GM10847 (cell line): ENCODE results near the gene BAD.

ENCODE experiments used
- POLR2A ChIP-seq: IDR thresholded peaks from 2 replicates; pipeline ENCODE4 v1.6.1; 2011; ENCODE audit not compliant: insufficient read length; ENCODE audit errors: extremely low read depth

Gene BAD

DNA sequence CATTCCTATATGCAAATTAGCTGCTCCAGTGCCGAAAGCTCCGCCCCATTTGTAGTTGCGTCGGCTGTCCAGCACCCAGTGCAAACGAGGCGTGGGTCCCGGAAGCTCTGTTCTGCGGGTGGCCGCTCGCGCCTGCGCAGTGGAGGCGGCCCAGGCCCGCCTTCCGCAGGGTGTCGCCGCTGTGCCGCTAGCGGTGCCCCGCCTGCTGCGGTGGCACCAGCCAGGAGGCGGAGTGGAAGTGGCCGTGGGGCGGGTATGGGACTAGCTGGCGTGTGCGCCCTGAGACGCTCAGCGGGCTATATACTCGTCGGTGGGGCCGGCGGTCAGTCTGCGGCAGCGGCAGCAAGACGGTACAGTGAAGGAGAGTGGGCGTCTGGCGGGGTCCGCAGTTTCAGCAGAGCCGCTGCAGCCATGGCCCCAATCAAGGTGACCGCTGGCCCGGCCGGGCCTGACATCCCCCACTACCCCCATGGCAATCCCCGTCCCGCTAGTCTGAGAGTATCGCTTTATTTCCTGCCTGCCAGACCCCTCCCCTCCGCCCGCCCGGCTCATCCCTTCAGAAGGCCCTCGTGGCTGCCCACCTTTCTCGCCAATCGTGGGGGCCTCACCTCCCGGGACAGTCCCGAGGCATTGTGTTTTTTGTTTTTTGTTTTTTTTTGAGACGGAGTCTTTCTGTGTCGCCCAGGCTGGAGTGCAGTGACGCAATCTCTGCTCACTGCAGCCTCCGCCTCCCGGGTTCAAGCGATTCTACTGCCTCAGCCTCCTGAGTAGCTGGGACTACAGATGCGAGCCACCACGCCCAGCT, 33.7 kb upstream of the BAD start, which contains the start of gene PRDX5:
TSS of gene PRDX5 (plus strand) at position 161 of the 805 bp plus-strand sequence. CDS start at position 256, 95 bp downstream.
- peak; percentile 76 for TF ChIP-seq POLR2A

DNA sequence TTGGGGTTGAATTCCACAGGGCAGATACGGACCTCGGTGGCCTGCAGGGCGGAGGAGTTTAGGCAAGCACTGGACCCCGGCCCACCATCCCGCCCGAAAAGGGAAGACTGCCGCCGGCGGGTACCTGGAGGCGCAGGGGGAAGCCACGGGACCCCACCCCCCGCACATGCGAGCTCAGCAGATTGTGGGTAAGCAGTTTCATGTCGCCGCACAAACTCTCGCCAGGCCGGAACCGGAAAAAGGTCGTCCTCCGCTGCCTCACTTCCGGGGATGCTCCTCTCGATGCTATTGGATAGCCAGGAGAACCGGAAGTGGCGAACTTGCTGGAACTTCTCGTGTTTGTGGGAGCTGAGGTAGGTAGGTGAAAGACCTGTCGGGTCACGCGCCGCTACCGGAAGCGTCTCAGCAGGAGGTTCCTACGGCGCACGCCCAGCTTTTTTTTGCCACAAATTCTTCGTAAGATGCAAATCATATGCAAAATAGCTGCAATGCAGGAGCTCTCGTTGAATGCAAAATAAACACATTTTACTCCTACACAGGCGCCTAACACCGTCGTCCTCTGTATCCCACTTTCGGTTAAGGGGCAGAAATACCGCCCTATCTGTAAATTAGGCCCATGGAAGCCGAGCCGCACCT, 33.0 kb upstream of the BAD start, which contains the start of gene TRMT112:
TSS of gene TRMT112 (minus strand) at position 235 of the 636 bp plus-strand sequence. CDS start at position 202, 33 bp downstream.
- TF ChIP-seq POLR2A, result peak; percentile 81

DNA sequence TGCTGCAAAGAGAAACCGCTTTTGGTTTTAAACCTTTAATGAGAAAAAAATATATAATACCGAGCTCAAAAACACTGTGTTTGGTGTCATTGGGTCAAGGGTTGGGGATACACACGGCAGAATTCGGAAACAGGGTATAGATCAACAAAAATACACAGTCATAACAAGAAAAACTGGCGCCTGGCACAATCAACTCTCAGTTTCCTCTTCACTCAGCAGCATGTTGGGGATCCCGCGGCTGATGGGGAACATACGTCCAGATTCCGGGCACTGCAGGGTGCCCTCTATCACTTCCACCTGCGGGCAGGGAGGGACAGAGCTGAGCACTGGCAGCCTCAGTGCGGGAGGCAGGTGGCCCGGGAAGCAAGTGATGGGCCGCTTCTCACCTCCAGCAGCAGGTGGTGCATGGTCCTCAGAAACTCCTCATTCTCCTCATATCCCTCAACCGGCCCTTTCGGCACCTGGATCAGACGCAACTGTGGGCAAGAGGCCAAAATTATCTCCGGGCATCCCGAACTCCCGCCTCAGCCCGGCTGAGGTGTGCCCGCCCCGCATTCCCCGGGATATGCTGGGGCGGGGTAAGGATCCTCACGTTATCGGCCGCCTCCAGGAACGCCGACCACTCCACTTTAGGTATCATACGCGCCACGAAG, 32.3 kb upstream of the BAD start:
- TF ChIP-seq POLR2A, result no peak

DNA sequence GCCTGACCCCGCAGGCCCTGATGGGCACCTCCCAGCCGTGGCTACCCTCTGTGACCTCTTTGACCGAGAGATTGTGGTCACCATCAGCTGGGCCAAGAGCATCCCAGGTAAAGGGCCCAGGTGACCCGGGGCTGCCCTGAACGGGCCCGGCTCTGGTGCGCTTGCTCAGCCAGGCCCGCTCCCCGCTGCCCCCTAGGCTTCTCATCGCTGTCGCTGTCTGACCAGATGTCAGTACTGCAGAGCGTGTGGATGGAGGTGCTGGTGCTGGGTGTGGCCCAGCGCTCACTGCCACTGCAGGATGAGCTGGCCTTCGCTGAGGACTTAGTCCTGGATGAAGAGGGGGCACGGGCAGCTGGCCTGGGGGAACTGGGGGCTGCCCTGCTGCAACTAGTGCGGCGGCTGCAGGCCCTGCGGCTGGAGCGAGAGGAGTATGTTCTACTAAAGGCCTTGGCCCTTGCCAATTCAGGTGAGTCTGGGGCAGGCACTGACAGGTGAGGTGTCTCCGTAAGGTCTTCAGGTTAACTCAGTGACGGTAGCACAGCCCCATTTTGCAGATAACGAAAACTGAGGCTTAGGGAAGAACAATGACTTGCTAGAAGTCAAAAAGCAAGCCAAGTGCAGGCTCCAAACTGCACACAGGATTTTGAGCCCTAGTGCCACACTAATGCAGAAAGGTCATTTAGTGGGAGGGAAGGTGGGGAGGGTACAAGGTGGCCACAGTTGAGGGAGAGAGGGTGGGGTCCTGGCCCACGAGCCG, 30.5 kb upstream of the BAD start:
- TF ChIP-seq POLR2A, result no peak

DNA sequence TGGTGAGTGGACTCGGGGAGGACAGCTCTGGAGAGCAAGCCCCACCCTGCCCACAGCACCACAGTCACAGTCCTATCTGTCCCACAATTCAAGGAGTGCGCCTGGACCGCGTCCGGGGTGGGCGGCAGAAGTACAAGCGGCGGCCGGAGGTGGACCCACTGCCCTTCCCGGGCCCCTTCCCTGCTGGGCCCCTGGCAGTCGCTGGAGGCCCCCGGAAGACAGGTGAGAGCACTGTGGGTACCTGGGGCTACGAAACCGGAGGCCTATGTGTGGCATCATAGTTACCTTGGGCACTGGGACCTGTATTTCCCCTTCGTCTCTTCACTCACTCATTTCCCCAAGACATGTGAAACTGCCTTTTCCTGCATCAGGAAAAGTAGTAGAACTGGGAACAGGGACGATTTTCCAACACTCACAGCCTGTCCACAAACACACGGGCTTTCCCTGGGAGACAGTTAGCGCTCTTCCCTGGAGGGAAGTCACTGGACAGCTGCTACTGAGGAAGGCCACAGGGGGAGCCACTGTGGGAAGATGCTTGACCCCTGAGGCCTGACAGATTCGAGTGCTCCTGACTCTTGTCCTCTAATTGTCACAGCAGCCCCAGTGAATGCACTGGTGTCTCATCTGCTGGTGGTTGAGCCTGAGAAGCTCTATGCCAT, 29.8 kb upstream of the BAD start:
- TF ChIP-seq POLR2A, result no peak

DNA sequence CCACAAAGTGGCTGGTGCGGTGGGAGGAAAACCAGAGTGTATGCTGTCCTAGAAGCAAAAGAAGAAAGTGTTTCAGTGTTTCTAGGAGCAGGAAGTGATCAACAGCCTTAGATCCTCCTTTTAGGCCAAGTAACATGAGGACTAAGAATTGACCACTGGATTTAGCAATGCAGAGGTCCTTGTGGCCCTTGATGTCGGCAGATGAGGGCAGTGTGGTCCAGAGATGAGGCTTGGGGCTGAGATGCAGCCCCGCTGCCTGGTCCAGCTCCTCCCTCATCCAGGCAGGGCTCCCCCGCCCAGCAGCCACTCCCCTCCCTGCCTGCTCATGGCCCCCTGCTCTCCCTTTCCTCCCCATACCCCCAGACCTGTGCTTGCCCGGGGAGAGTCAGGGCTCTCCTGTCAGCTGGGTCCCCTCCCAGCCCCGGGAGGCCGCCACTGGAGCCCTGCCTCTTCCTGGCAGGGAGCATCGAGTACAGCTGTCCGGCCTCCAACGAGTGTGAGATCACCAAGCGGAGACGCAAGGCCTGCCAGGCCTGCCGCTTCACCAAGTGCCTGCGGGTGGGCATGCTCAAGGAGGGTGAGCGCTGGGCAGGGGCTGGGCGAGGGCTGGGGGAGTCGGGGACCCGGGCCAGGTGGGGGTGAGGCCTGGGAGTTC, 29.2 kb upstream of the BAD start:
- no peak for TF ChIP-seq POLR2A

DNA sequence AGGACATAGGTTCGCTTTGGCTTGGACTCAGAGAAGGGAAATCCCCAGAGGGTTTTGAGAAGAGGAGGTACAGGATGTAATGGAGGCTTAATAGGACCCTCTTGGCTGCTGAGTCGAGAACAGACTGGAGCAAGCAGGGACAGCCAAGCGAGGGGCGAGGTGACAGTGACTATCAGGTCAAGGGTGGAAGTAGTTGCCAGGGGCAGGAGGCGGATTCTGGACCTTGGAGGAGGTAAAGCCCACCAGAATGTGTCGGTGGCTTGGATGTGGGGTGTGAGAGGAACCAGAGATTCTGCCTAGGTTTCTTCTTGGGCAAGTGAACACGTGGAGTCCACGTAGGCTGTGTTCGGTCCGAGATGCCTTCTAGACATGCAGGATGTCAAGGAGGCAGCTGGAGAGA, 28.5 kb upstream of the BAD start:
- TF ChIP-seq POLR2A, result no peak

DNA sequence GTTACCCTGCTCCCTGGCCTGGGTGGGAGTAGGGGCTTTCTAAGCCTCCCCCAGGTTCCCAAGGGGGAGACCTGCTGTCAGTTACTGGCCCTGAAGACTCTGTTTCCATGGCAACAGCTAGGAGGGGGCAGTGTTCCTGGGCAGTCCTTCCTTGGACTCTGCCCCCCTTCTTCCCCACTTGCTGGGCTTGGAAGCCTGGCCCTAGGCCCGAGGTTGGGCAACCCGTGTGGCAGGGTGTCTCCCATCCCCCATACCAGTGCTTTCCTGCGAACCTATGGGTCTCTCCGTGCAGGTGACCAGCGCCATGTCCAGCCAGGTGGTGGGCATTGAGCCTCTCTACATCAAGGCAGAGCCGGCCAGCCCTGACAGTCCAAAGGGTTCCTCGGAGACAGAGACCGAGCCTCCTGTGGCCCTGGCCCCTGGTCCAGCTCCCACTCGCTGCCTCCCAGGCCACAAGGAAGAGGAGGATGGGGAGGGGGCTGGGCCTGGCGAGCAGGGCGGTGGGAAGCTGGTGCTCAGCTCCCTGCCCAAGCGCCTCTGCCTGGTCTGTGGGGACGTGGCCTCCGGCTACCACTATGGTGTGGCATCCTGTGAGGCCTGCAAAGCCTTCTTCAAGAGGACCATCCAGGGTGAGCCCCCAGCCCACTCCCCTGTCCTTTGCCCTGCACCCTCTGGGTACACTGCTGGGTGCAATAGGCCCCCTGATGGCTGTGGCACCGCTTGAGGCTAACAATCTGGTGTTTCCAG, 22.6 kb upstream of the BAD start:
- TF ChIP-seq POLR2A, result no peak

DNA sequence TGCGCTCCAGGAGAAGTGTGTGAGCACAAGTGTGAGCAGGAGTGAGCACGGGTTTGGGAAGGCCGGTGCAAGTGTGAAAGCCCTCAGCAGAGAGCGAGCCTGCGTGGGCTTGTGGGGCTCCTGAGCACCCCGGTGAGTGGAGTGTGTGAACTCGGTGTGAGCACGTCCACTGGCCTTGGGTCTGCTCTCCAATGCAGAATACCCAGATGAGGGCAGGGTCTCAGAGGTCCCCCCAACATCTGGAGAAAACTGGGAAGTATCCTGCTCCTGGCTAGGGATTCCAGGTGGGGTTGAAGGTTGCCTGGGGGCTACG, 22.1 kb upstream of the BAD start:
- TF ChIP-seq POLR2A, result no peak

DNA sequence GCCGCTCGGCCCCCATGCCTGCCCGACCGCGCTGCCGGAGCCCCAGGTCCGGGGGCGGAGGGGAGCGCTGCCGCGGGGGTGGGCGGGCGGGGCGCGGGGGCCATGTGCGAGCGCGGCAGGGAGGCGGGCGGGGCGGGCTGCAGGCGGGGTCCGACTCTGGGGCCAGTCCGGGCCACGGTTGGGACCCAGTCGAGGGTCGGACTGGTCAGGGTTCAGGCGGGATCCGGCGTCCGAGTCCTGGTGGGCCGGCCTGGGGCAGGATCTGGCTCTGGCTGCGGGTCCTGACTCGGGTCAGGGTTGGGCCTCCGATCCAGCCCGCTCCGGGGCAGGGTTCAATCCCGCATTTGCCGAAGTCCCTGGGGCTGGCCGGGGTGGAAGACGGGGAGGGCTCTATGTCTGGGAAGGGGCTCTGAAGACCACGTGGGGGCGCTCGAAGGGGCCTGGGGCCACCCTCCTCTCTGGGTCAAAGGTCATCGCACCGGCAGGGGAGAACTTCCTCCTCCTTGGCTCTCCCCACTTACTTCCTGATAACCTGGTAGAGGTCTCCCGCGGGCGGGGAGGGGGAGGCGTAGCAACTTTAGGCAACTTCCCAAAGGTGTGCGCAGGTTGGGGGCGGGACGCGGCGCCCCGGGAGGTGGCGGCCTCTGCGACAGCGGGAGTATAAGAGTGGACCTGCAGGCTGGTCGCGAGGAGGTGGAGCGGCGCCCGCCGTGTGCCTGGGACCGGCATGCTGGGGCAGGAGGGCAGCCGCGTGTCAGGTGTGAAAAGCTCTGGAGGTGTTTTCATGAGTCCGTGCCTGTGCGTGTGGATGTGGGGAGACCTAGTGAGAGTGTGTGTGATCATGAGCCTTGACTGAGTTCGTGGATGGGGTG, 21.5 kb upstream of the BAD start:
- peak; percentile 24 for TF ChIP-seq POLR2A

DNA sequence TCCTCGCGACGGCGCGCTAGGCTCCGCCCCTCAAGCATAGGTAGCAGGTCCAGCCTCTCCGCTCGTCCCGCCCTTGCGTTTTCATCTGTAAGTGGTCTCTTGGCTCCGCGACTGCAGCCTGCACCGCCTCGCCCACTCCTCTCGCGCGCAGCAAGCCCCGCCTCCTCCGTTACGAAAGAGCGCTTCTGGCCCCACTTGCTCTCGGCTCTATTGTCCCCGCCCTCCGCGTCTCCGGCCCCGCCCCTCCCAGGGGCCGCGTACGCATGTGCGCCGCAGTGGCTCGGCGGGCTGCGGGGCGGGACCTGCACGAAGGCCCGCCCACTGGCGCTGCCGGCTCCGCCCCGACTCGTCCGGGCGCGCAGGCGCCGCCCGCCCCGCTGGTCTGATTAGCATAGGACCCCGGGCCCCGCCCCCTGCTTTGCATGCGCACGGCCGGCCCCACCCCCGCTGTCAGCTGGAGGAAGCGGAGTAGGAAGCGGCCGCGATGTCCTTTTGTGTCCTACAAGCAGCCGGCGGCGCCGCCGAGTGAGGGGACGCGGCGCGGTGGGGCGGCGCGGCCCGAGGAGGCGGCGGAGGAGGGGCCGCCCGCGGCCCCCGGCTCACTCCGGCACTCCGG, 20.7 kb upstream of the BAD start, which contains the start of gene ESRRA:
TSS of gene ESRRA (plus strand) at position 450 of the 616 bp plus-strand sequence. CDS start 1,656 bp downstream, outside the sequence.
- peak; percentile 53 for TF ChIP-seq POLR2A
